A549 (cell line): ENCODE measurements around the gene LCN1.

ENCODE experiments used
- CBX2 ChIP-seq: fragments of 200-600 bp; sonication (generic); IDR thresholded peaks from 2 replicates; pipeline ENCODE4 v1.6.1; 2016; ENCODE audit warnings: low read depth, mild to moderate bottlenecking, borderline replicate concordance
- CTCF ChIP-seq: fragments of >200 bp; sonication (Bioruptor Twin); formaldehyde crosslinking; IDR thresholded peaks from 3 replicates; pipeline ENCODE4 v1.5.1; 2016
- EHMT2 ChIP-seq: fragments of 200-600 bp; sonication (generic); IDR thresholded peaks from 2 replicates; pipeline ENCODE4 v1.6.1; 2016; ENCODE audit warnings: antibody characterized with exemption, low read depth, mild to moderate bottlenecking, moderate library complexity
- POLR2A ChIP-seq: IDR thresholded peaks from 2 replicates; pipeline ENCODE4 v1.6.1; 2012; ENCODE audit warnings: mild to moderate bottlenecking, low read length
- RFX5 ChIP-seq: fragments of 450-650 bp; IDR thresholded peaks from 2 replicates; pipeline ENCODE4 v1.7.1; 2014; ENCODE audit warnings: antibody characterized with exemption, mild to moderate bottlenecking, moderate library complexity
- TF ChIP-seq, protein P1 (sequence below): fragments of 200-600 bp; sonication (generic); IDR thresholded peaks from 2 replicates; pipeline ENCODE4 v1.6.1; 2016; ENCODE audit warnings: antibody characterized with exemption, mild to moderate bottlenecking, moderate library complexity

GRCh38 chr9:135561391-135562234 lies 40.4 kb downstream of the LCN1 start, which contains the start of gene PAEP:
- TF ChIP-seq CTCF (no peak), RFX5 (no peak), POLR2A (no peak), EHMT2 (no peak), CBX2 (no peak)
- TF ChIP-seq, protein P1, sequence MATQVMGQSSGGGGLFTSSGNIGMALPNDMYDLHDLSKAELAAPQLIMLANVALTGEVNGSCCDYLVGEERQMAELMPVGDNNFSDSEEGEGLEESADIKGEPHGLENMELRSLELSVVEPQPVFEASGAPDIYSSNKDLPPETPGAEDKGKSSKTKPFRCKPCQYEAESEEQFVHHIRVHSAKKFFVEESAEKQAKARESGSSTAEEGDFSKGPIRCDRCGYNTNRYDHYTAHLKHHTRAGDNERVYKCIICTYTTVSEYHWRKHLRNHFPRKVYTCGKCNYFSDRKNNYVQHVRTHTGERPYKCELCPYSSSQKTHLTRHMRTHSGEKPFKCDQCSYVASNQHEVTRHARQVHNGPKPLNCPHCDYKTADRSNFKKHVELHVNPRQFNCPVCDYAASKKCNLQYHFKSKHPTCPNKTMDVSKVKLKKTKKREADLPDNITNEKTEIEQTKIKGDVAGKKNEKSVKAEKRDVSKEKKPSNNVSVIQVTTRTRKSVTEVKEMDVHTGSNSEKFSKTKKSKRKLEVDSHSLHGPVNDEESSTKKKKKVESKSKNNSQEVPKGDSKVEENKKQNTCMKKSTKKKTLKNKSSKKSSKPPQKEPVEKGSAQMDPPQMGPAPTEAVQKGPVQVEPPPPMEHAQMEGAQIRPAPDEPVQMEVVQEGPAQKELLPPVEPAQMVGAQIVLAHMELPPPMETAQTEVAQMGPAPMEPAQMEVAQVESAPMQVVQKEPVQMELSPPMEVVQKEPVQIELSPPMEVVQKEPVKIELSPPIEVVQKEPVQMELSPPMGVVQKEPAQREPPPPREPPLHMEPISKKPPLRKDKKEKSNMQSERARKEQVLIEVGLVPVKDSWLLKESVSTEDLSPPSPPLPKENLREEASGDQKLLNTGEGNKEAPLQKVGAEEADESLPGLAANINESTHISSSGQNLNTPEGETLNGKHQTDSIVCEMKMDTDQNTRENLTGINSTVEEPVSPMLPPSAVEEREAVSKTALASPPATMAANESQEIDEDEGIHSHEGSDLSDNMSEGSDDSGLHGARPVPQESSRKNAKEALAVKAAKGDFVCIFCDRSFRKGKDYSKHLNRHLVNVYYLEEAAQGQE, result no peak
